IMR-90 (cell line): Measurements from ENCODE around the gene SFTA2. TPM values are rescaled to one million over a fixed set of nuclear protein-coding genes. Genes with fewer than 3 reads are reported as not detected.
"Not testable (repeated sequence)": the region's sequence is repeated elsewhere in the genome, so short reads cannot be mapped to it uniquely, and the experiment has no call there.

Source experiments
- ATAC-seq: fragments of 200-7000 bp; cut with Tn5 transposase; 2 replicates; pipeline ENCODE4 v1.9.1; 2020; ENCODE audit warnings: low read depth, mild to moderate bottlenecking, moderate library complexity
- BruUV-seq: library from RNA; stranded (reverse); fragments of 400-500 nt; replicated peaks from 2 replicates; lab custom pipeline; 2021; lab: Mats Ljungman, UMichigan
- CTCF ChIA-PET: fragments of 300-600 bp; formaldehyde crosslinking; extraction: SDS; loops from one replicate; lab custom pipeline; 2021; ENCODE audit warnings: antibody characterized with exemption; lab: Yijun Ruan, JAX
- POLR2A ChIA-PET: fragments of 300-600 bp; sonication (Branson Sonifier 250); formaldehyde crosslinking; loops from one replicate; lab custom pipeline; 2022; ENCODE audit warnings: antibody characterized with exemption; ENCODE audit not compliant: unreplicated experiment; lab: Charles Lee
- DNase-seq: peaks from one replicate; pipeline ENCODE4 v3.0.0; 2013
- H2AFZ ChIP-seq: replicated peaks from 2 replicates; pipeline ENCODE3; 2013; ENCODE audit warnings: low read length, mild to moderate bottlenecking; ENCODE audit not compliant: poor library complexity
- H2AK5ac ChIP-seq: 2 replicates; pipeline ENCODE4 v1.6.1; 2013; ENCODE audit warnings: low read depth, low read length, inconsistent platforms
- H2AK9ac ChIP-seq: replicated peaks from 2 replicates; pipeline ENCODE3; 2013; ENCODE audit warnings: mild to moderate bottlenecking, low read depth, low read length, moderate library complexity; ENCODE audit not compliant: poor library complexity
- H2BK120ac ChIP-seq: 2 replicates; pipeline ENCODE4 v1.6.1; 2013; ENCODE audit warnings: low read depth, low read length, inconsistent platforms
- H2BK15ac ChIP-seq: 3 replicates; pipeline ENCODE4 v1.6.1; 2013; ENCODE audit warnings: low read depth, low read length, inconsistent platforms
- H2BK20ac ChIP-seq: 2 replicates; pipeline ENCODE4 v1.6.1; 2013; ENCODE audit warnings: low read depth, mild to moderate bottlenecking, inconsistent platforms, low read length, moderate library complexity
- H2BK5ac ChIP-seq: 2 replicates; pipeline ENCODE4 v1.6.1; 2013; ENCODE audit warnings: mild to moderate bottlenecking, low read depth, low read length, inconsistent platforms; ENCODE audit not compliant: poor library complexity, severe bottlenecking
- H3K14ac ChIP-seq: replicated peaks from 2 replicates; pipeline ENCODE4 v1.6.1; 2013; ENCODE audit warnings: low read depth, low read length, inconsistent platforms
- H3K18ac ChIP-seq: 2 replicates; pipeline ENCODE4 v1.6.1; 2013; ENCODE audit warnings: low read depth, low read length, control low read depth
- H3K23ac ChIP-seq: 2 replicates; pipeline ENCODE4 v1.6.1; 2013; ENCODE audit warnings: low read depth, low read length, inconsistent platforms
- H3K27ac ChIP-seq: 2 replicates; pipeline ENCODE4 v1.5.1; 2013; ENCODE audit warnings: mild to moderate bottlenecking, control low read depth, low read length; ENCODE audit not compliant: insufficient read depth
- H3K27me3 ChIP-seq: 2 replicates; pipeline ENCODE4 v1.6.1; 2013; ENCODE audit warnings: low read length; ENCODE audit not compliant: control insufficient read depth, insufficient read depth
- H3K36me3 ChIP-seq: 2 replicates; pipeline ENCODE4 v1.6.1; 2013; ENCODE audit warnings: low read length, mixed read lengths; ENCODE audit not compliant: control insufficient read depth, insufficient read depth
- H3K4ac ChIP-seq: 2 replicates; pipeline ENCODE4 v1.6.1; 2013; ENCODE audit warnings: low read depth, low read length, inconsistent platforms
- H3K4me1 ChIP-seq: 2 replicates; pipeline ENCODE4 v1.6.1; 2013; ENCODE audit warnings: low read length, mixed read lengths; ENCODE audit not compliant: control insufficient read depth, insufficient read depth
- H3K4me2 ChIP-seq: 2 replicates; pipeline ENCODE4 v1.6.1; 2013; ENCODE audit warnings: low read depth, mild to moderate bottlenecking, control low read depth, low read length, moderate library complexity
- H3K4me3 ChIP-seq: 2 replicates; pipeline ENCODE4 v1.5.1; 2013; ENCODE audit warnings: low read depth, mild to moderate bottlenecking, control low read depth, low read length, moderate library complexity; ENCODE audit not compliant: insufficient read depth
- H3K56ac ChIP-seq: 2 replicates; pipeline ENCODE4 v1.6.1; 2013; ENCODE audit warnings: low read length, inconsistent platforms; ENCODE audit not compliant: insufficient read depth; ENCODE audit errors: extremely low read depth
- H3K79me1 ChIP-seq, 2 experiments: 2 replicates each; pipeline ENCODE4 v1.6.1; 2013; ENCODE audit warnings: low read length in 2 of 2, inconsistent platforms in 1 of 2, low read depth in 1 of 2
- H3K9ac ChIP-seq: 2 replicates; pipeline ENCODE4 v1.6.1; 2013; ENCODE audit warnings: low read depth, low read length, control low read depth
- H3K9me1 ChIP-seq: 2 replicates; pipeline ENCODE4 v1.6.1; 2013; ENCODE audit warnings: low read length, inconsistent platforms; ENCODE audit not compliant: insufficient read depth
- H3K9me3 ChIP-seq: 2 replicates; pipeline ENCODE4 v1.6.1; 2013; ENCODE audit warnings: low read length; ENCODE audit not compliant: control insufficient read depth, insufficient read depth
- H4K20me1 ChIP-seq: 2 replicates; pipeline ENCODE4 v1.6.1; 2013; ENCODE audit warnings: low read length, inconsistent platforms; ENCODE audit not compliant: insufficient read depth
- H4K5ac ChIP-seq: 2 replicates; pipeline ENCODE4 v1.6.1; 2013; ENCODE audit warnings: mild to moderate bottlenecking, low read depth, low read length, control low read depth
- H4K8ac ChIP-seq, 2 experiments: 2 replicates each; pipeline ENCODE4 v1.6.1; 2013; ENCODE audit warnings: low read depth in 2 of 2, low read length in 2 of 2, control low read depth in 1 of 2, inconsistent platforms in 1 of 2
- H4K91ac ChIP-seq: 2 replicates; pipeline ENCODE4 v1.6.1; 2013; ENCODE audit warnings: low read depth, low read length, inconsistent platforms; ENCODE audit not compliant: insufficient read depth
- RCOR1 ChIP-seq: IDR thresholded peaks from 2 replicates; pipeline ENCODE4 v1.6.1; 2012; ENCODE audit warnings: mild to moderate bottlenecking, low read length, improper control_type of control experiment; ENCODE audit not compliant: insufficient replicate concordance
- USF2 ChIP-seq: fragments of 150-350 bp; IDR thresholded peaks from 2 replicates; pipeline ENCODE4 v1.6.1; 2017; ENCODE audit warnings: mild to moderate bottlenecking, antibody characterized with exemption, low read length, low read depth
- WGBS, 2 experiments: methylation state at CpG; one replicate each; pipeline versions ENCODE4 v1.1.5 to v1.1.7; 2013; ENCODE audit warnings: missing lambda C conversion rate in 2 of 2; ENCODE audit not compliant: insufficient read length in 1 of 2; ENCODE audit errors: extremely low coverage in 2 of 2; 5-methylcytosine and 5-hydroxymethylcytosine counted together
- dilution Hi-C: fragments of 300-500 bp; cut with HindIII; formaldehyde crosslinking; loops from one replicate; pipeline ENCODE4 v1.14.3; 2018; ENCODE audit warnings: low sequenced_read_pairs; ENCODE audit not compliant: unreplicated experiment
- in situ Hi-C: fragments of 300-500 bp; cut with MboI; formaldehyde crosslinking; loops from 3 replicates; pipeline ENCODE4 v1.14.3; 2019; ENCODE audit warnings: low sequenced_read_pairs, inconsistent platforms, mixed read lengths
- intact Hi-C: fragments of 100-400 bp; cut with micrococcal nuclease; formaldehyde crosslinking; loops from 2 replicates; pipeline ENCODE4 v1.10.0; 2022
- polyA plus RNA-seq, 3 experiments: library from polyadenylated mRNA; depleted of rRNA; stranded (reverse); fragments of >200 nt; gene quantifications; 2 replicates each; pipeline ENCODE4 v1.2.3, GENCODE V29; 2012; ENCODE audit warnings: low replicate concordance in 1 of 3
- total RNA-seq: library from RNA; depleted of rRNA; stranded (reverse); fragments of >200 nt; gene quantifications from 2 replicates; pipeline ENCODE4 v1.2.3, GENCODE V29; 2012

Gene SFTA2
- total and polyA plus RNA-seq, 2 of the 4 experiments (the other 2 are of a cell fraction), result not detected

GRCh38 chr6:30928677-30929076 is 3.3 kb downstream of the SFTA2 start:
- 92% methylated on average over 2 of the region's 3 CpGs; no CpG with 5 or more reads in 1 of the 2 experiments for WGBS, 2 experiments
- peaks cover 14% of the 10 kb centered on the region; the same call in 1 of the 2 replicates for H3K27me3 ChIP-seq
- H3K79me1 ChIP-seq, result no peaks in the 10 kb centered on the region
- peaks cover 4% of the 10 kb centered on the region for H3K9me3 ChIP-seq
- H4K20me1 ChIP-seq, result no peaks in the 10 kb centered on the region
- TF ChIP-seq RCOR1 (no peak), USF2 (peak; percentile 42; the same call in 1 of the 2 replicates)
- POLR2A ChIA-PET, result no interaction called here
- H2BK5ac ChIP-seq, result no peak overlapping the region
- H3K4ac ChIP-seq, result no peak overlapping the region
- in situ Hi-C loops (no loop called here), dilution Hi-C loops (no loop called here), intact Hi-C loops (no loop called here)
- H2AK5ac ChIP-seq, result no peak overlapping the region
- H4K5ac ChIP-seq, result no peak overlapping the region
- H2BK120ac ChIP-seq, result no peak overlapping the region
- no peak overlapping the region for H3K56ac ChIP-seq
- no peaks in the 10 kb centered on the region for H3K4me1 ChIP-seq
- CTCF ChIA-PET, result interaction anchor here (0.6 kb wide), 1 partner anchor 106 kb away, joined by 5 read pairs; no protein-coding TSS in a partner anchor
- H4K8ac ChIP-seq, result no peak overlapping the region
- no peak overlapping the region for H3K9ac ChIP-seq
- H3K23ac ChIP-seq, result no peak overlapping the region
- peaks cover 6% of the 10 kb centered on the region for H3K36me3 ChIP-seq
- no peak overlapping the region for H2AFZ ChIP-seq
- no peak overlapping the region for H4K91ac ChIP-seq
- DNase-seq, result no peak
- ATAC-seq, result no peak
- H3K4me3 ChIP-seq, result no peak overlapping the region
- no peak overlapping the region for H2AK9ac ChIP-seq
- no peak overlapping the region for H3K27ac ChIP-seq
- H3K9me1 ChIP-seq, result no peaks in the 10 kb centered on the region
- no peak overlapping the region for H3K18ac ChIP-seq
- BruUV-seq, result no TSS peak
- no peak overlapping the region for H2BK20ac ChIP-seq
- no peak overlapping the region for H2BK15ac ChIP-seq
- no peak overlapping the region for H3K14ac ChIP-seq
- no peak overlapping the region for H3K4me2 ChIP-seq

GRCh38 chr6:30927080-30927479 is 4.9 kb downstream of the SFTA2 start:
- dilution Hi-C loops, H2BK15ac ChIP-seq, H3K18ac ChIP-seq, ATAC-seq, H2AFZ ChIP-seq, H3K4ac ChIP-seq, H4K91ac ChIP-seq, H2BK5ac ChIP-seq, H3K27me3 ChIP-seq, DNase-seq, H4K20me1 ChIP-seq, in situ Hi-C loops, H4K8ac ChIP-seq, intact Hi-C loops, H3K4me2 ChIP-seq, H3K79me1 ChIP-seq, H3K27ac ChIP-seq, POLR2A ChIA-PET, H2BK120ac ChIP-seq, H2AK5ac ChIP-seq, H3K9ac ChIP-seq, H3K4me1 ChIP-seq, H3K4me3 ChIP-seq, H3K23ac ChIP-seq, H3K56ac ChIP-seq, H2AK9ac ChIP-seq, H3K9me1 ChIP-seq, H3K9me3 ChIP-seq, H2BK20ac ChIP-seq, H3K14ac ChIP-seq, H4K5ac ChIP-seq, BruUV-seq: not testable (repeated sequence)
- no CpG with 5 or more reads among the region's 3 CpGs for WGBS, 2 experiments
- CTCF ChIA-PET, result interaction anchor here (1.2 to 2.8 kb wide), 3 partner anchors 12 to 144 kb away, joined by 3 to 12 read pairs (median 4); partner anchors contain the start of gene VARS2
- peaks cover 17% of the 10 kb centered on the region for H3K36me3 ChIP-seq
